GM12801 (cell line): ENCODE results near the gene ZNF593OS.

Experiments
- TF ChIP-seq, protein P1 (sequence below): IDR thresholded peaks from one replicate; pipeline ENCODE4 v1.5.1; 2011; ENCODE audit warnings: control low read depth; ENCODE audit not compliant: insufficient read length; ENCODE audit errors: extremely low read depth

The ZNF593OS gene

DNA sequence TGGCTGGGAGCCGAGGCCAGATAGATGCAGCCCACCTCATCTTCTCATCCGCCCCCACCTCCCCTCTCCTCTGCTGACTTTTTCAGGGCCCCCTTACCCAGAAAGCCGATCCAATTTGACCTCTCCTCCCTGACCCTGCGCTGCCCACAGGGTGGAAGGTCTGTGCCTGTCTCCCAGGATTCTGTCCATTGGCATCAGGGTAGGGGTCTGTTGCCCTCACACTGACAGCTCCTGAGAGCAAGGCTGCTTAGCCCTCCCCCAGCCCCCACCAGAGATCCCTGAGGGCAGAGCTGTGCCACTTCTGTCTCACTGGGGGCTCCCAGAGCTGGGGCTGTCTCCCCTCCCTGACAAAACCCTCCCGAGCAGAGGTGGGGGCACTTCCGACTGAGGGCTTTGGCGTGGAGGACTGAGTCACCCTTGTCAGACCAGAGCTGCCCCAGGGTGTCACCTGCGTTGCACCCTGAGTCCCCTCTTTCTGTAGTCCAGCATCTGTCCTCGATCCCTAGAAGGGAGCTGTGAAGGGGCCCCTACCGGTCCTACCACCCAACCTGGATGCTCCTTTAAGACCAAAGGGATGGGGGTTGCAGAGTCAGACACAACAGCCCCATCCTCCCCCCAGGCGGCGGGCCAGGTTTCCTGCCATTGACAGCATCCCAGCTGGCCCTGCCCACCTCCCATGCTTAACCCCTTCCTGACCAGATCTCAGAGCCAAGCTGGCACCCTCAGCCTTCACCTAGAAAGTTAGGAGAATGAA lies 15.2 kb downstream of the ZNF593OS start:
- TF ChIP-seq, protein P1, sequence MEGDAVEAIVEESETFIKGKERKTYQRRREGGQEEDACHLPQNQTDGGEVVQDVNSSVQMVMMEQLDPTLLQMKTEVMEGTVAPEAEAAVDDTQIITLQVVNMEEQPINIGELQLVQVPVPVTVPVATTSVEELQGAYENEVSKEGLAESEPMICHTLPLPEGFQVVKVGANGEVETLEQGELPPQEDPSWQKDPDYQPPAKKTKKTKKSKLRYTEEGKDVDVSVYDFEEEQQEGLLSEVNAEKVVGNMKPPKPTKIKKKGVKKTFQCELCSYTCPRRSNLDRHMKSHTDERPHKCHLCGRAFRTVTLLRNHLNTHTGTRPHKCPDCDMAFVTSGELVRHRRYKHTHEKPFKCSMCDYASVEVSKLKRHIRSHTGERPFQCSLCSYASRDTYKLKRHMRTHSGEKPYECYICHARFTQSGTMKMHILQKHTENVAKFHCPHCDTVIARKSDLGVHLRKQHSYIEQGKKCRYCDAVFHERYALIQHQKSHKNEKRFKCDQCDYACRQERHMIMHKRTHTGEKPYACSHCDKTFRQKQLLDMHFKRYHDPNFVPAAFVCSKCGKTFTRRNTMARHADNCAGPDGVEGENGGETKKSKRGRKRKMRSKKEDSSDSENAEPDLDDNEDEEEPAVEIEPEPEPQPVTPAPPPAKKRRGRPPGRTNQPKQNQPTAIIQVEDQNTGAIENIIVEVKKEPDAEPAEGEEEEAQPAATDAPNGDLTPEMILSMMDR, result no peak

DNA sequence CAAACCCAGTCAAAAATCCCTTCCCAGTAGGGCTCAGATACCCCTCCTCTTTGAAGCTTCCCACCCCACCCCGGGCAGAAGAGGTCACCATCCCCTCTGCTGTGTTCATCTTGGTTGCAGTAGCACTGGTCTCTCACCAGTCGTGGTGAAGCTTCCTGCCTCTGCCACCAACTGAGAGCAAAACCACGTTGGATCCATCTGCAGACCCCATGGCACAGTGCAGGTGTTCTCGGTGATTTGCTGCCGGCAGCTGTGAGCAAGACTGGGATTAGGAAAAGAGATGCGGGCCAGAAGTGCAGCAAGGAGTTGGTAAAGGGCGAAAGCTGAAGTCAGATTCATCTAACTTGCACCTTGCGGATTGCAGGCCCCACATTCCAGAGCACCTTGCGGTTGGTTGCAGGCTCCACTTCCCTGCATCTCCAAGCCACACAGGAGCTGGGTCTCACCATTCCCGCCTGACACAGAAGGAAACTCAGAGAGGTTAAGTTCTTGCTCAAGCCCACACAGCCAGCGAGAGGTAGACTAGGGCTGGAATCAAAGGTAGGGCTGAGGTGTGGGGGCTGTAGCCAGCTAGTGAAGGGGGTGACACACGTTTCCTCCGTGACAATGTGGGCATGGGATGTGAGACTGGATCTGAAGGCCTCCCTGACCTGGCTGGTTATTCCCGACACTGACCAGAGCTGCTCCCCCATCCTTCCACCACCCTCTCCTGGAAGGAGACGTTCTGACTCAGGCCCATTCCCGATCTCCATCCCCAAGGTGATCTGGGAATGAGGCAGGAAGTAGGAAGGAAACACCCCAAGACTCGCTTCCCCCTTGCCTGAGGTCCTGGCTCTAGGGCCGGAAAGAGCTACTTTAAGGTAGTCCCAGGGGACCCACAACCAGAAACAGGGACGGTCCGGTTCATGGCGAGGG lies 16.0 kb downstream of the ZNF593OS start:
- TF ChIP-seq, protein P1, result no peak

DNA sequence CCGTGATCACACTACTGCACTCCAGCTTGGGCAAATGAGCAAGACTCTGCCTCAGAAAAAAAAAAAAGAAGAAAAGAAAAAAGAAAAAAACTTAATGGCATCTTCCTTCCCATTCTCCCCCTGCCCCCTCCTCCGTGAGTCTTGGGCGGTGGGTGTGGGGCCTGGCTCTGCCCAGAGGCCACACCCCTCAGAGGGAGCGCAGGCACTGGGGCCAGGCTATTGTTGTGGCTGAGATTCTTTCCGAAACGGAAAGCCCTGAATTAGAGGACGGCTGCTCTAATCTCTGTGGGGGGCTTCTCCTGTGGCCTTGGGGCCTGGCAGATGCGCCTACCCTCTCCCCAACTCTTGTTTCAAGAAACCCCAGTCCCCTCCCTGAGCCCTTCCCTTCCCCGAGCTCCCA lies 16.9 kb downstream of the ZNF593OS start:
- TF ChIP-seq, protein P1, result no peak

DNA sequence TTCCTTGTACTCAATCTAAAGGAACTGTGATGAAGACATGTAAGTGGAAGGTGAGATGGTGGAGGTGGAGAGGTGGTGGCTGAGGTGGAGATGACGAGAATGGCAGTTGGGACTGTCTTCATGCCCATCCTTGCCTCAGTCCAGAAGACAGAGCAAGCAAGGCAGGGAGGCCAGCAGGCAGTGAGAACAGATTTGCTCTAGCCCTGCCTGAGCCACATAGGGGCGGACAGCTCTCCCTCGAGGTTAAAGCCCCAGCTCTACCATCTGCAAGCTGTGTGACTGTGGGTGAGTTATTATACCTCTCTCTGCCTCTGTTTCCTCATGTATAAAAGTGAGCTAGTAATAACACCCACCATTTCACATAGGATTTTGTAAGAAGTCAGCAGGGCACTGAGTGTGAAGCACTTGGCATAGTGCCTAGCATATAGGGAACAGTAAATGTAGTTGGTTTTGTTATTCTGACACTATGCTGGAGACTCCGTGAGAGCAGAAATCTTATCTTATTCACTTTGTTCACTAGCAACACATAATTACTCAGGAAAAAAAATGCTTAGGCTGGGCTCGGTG lies 17.6 kb downstream of the ZNF593OS start:
- TF ChIP-seq, protein P1, result no peak

DNA sequence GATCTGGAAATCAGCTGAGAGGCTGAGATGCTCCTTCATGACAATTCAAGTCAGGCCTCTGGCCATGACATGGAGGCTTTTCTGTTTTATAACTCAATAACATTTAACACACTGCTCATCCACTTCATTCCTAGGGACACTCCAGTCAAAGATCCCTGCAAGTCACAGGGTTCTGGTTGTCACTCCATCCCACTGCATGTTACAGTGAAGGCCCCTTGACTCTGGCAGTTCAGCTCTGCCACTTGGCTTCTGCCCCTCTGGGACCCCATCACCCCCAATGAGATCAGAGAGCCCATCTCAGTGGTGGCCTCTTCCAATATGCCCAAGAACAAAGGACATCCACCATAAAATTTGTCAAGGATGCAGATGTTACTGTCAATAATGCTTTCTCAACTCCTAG lies 22.7 kb downstream of the ZNF593OS start:
- TF ChIP-seq, protein P1, result no peak

DNA sequence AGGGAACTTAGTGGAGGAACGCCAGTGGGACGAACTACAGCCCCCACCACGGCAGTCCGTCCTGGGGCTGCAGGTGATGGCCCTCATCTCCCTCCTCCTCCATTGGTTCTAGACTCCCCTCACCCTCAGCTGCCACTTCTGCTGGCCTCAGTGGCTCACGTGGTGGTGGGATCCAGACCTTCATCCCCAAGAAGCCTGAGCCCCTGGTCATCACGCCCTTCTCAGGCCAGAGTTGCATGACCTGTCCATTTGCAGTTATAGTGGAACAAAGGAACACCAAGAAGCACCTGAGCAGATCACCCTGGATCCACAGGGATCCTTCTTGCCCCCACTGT lies 25.7 kb downstream of the ZNF593OS start:
- TF ChIP-seq, protein P1, result no peak

DNA sequence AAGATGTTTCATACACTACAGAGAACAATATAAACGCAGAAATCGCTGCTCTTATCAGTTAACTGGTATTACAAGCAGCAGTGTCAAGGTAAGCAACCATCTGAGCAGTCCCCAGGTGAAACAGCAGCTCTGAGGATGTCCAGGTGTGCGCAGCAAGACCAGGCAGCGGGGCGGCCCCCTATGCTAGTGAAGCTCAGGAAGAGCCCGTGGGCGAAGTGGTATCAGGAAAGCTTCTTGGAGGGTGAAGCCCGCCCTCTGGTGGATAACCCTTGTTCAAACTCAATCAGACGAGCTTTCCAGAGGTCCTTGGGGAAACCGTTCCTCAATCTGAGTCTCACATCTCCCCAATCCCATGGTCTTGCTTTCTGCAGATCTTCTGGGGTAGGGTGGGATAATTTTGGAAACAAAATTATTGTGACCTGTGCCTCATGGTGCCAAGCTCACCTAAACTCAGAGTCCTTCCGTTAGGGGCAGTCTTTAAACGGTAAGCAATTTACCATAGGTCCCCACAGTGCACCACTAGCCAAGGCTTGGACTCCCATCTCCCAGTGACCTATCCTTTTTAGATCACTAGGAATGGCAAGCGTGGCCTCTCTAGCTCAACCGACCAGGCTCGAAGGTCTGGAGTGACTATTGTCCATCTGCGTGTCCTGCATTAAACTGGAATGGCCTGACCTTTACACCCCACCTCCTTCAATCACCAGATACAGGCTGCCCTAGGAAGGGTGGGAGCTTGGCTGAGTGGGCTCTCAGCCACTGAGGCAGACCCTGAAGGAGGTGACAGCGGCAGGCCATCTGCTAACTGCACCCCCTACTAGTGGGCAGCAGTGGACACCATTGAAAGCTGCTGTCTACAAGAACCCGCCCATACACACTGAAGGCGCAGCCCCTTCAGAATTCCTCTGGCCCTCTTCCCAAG lies 26.3 kb downstream of the ZNF593OS start:
- TF ChIP-seq, protein P1, result no peak
